Small intestine (tissue), 7 donors: ENCODE data around the gene ADD3. TPM values are rescaled to one million over a fixed set of nuclear protein-coding genes. Genes with fewer than 3 reads are reported as not detected.
A peak's percentile ranks its signal among the peaks of the same experiment; 100 is the strongest.

Experiments used
- DNase-seq, 2 donors: peaks; one replicate each; pipeline versions ENCODE4 v3.0.0 to v3.0.0-alpha.2; 2013
- FAIRE-seq: peaks from 2 replicates; lab custom pipeline; 2012; peaks lifted over from hg19 to GRCh38; lab: Jason Lieb, UNC
- H3K27ac ChIP-seq, 3 donors: one replicate each; pipeline ENCODE4 v1.5.1; 2013; ENCODE audit warnings: low read length in 2 of 3, mild to moderate bottlenecking in 2 of 3, control low read depth in 1 of 3, inconsistent platforms in 1 of 3, low read depth in 1 of 3, moderate library complexity in 1 of 3
- H3K27me3 ChIP-seq, 3 donors: one replicate each; pipeline ENCODE4 v1.6.1; 2013; ENCODE audit warnings: low read length in 3 of 3, inconsistent platforms in 1 of 3; ENCODE audit not compliant: control insufficient read depth in 3 of 3, insufficient read depth in 3 of 3
- H3K36me3 ChIP-seq, 3 donors: one replicate each; pipeline ENCODE4 v1.6.1; 2013; ENCODE audit warnings: low read length in 3 of 3, inconsistent platforms in 1 of 3, low read depth in 1 of 3, mild to moderate bottlenecking in 1 of 3, moderate library complexity in 1 of 3; ENCODE audit not compliant: control insufficient read depth in 3 of 3, insufficient read depth in 2 of 3
- H3K4me1 ChIP-seq, 3 donors: one replicate each; pipeline ENCODE4 v1.6.1; 2013; ENCODE audit warnings: low read length in 2 of 3, inconsistent platforms in 1 of 3, low read depth in 1 of 3, mild to moderate bottlenecking in 1 of 3, moderate library complexity in 1 of 3; ENCODE audit not compliant: control insufficient read depth in 3 of 3, insufficient read depth in 2 of 3
- H3K4me3 ChIP-seq, 3 donors: one replicate each; pipeline ENCODE4 v1.5.1; 2013; ENCODE audit warnings: low read length in 3 of 3, control low read depth in 1 of 3, inconsistent platforms in 1 of 3, low read depth in 1 of 3, mild to moderate bottlenecking in 1 of 3, moderate library complexity in 1 of 3
- H3K9me3 ChIP-seq, 2 donors: one replicate each; pipeline ENCODE4 v1.6.1; 2013; ENCODE audit warnings: low read depth in 1 of 2, low read length in 1 of 2; ENCODE audit not compliant: control insufficient read depth in 2 of 2, insufficient read depth in 1 of 2
- WGBS, 3 donors: extraction: QIAGEN DNeasy Blood & Tissue Kit; methylation state at CpG; one replicate each; pipeline ENCODE4 v1.1.7; 2013; 5-methylcytosine and 5-hydroxymethylcytosine counted together
- polyA plus RNA-seq, 4 donors: library from polyadenylated mRNA; stranded (reverse) in 3 of 4; unstranded in 1 of 4; fragments of 200-250 nt in 3 of 4; fragments of 120-200 nt in 1 of 4; gene quantifications; one replicate each; pipeline versions ENCODE4 v1.2.1 to v1.2.3, GENCODE V29; 2013
- donor health status: healthy with polysubstance abuse.
- donor health status: control.
- donor health status: control.
- donor health status: Bipolar disorder and iron deficiency.
- donor health status: healthy.

ADD3 gene
- polyA plus RNA-seq, 4 donors, result 63.7 to 497 (median 99.1) TPM

DNA sequence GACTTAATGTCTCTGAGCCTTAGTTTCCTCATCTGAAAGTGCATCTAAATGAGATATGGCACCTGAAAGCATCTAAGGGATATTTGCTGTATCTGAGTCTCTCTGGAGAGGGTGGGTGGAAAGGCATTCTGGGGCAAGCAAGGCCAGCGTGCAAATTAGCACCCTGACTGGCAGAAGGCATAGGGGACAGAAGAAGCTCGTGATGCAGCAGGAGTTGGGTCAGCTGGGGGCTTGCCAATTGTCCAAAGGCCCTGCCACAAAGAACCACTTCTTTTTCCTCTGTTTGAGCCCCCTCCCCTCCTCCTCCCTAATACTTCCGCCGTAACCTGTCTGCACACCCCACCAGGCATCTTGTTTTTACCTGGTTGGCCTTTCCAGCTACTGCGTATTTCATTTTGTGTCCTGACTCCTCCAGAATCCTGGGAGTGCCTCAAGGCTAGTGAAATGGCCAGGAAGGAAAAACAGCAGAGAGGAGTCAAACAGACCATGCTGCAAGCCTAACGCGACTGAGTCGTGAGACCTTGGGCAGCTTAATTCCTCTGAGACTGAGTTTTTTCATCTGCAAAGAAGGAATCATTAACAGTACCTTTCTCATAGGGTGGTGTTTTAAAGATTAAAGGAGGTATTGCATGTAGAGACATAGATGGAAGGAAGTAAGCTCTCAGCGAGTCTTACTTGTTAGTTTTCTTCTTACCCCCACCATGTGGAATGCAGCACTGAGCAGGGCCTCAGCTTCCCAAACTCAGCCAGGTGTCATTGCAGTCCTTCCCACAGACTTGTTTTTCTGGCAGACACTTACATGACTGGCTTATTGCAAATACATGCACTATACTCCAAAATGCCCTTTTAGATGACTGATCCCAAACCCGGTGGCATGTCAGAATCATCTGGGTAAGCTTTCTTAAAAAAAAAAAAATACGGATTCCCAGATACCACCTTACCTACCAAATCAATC is 150.5 kb downstream of the ADD3 start:
- peaks cover 0 to 2% (median 2%) of the 10 kb centered on the region in 3 donors for H3K4me1 ChIP-seq
- FAIRE-seq, result no peak
- 89 to 93% (median 91%) methylated on average over 11 of the region's 11 CpGs for WGBS, 3 donors

DNA sequence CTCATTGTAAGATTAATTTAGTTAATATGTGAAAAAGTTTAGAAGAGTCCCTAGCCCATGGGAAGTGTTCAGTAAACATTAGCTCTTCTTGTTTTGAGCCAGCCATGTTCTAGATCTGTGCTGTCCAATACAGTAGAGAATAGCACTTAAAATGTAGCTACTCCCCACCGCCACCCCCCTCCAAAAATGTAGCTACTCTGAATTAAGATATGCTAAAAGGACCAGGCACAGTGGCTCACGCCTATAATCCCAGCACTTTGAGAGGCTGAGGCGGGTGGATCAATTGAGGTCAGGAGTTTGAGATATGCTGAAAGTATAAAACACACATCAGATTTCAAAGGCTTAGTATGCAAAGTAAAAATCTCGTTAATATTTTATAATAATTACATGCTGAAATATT is 152.3 kb downstream of the ADD3 start:
- Histone ChIP-seq H3K27me3 (peaks cover 0 to 14% (median 0%) of the 10 kb centered on the region in 3 donors), H3K27ac (no peak overlapping the region), H3K4me3 (no peak overlapping the region), H3K9me3 (no peaks in the 10 kb centered on the region), H3K36me3 (no peaks in the 10 kb centered on the region), H3K4me1 (peaks cover 0 to 10% (median 2%) of the 10 kb centered on the region in 3 donors)
- DNase-seq (no peak), FAIRE-seq (no peak)
- 80 to 87% (median 86%) methylated on average over 4 of the region's 4 CpGs for WGBS, 3 donors

More for the DNA sequence above, 150.5 kb downstream of the ADD3 start:
- H3K27me3 ChIP-seq, result peaks cover 0 to 14% (median 0%) of the 10 kb centered on the region in 3 donors
- H3K4me3 ChIP-seq, result no peak overlapping the region
- no peaks in the 10 kb centered on the region for H3K9me3 ChIP-seq
- H3K27ac ChIP-seq, result no peak overlapping the region
- no peak for DNase-seq
- H3K36me3 ChIP-seq, result no peaks in the 10 kb centered on the region

DNA sequence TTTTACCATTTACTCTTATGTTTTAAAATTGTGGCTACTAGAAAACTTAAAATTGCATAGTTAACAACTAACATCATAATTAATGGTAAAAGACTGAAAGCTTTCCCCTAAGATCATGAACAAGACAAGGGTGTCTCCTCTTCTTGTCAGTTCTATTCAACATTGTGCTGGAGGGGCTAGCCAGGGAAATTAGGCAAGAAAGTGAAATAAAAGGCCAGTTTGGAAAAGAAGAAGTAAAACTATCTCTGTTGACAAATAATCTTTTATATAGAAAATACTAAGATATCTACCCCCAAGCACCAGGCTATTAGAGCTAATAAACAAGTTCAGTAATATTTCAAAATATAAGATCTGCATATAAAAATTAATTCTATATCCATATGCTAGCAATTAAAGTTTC is 152.7 kb downstream of the ADD3 start:
- Histone ChIP-seq H3K27ac (no peak overlapping the region), H3K4me3 (no peak overlapping the region), H3K27me3 (peaks cover 0 to 14% (median 0%) of the 10 kb centered on the region in 3 donors), H3K9me3 (no peaks in the 10 kb centered on the region), H3K36me3 (no peaks in the 10 kb centered on the region), H3K4me1 (peaks cover 0 to 10% (median 2%) of the 10 kb centered on the region in 3 donors)
- DNase-seq (no peak), FAIRE-seq (no peak)

DNA sequence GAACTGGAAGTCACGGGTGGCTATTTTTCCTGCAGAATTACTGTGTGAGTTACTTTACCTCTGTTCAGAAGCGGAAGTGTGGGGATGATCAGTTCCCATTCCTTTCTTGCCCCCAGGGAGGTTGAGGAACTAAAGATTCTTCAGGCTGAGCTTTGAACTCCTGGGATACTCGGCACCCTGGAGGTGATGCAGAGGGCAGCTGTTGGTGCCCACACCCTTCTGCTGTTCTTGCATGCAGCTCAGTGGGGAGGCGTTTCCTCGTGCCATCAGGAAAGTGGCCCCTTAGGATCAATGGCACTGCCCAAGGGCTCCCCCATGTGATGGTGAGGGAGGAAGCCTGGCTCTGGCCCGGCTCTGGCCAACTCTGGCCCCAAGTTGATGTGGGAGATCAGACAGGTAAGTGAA is 155.0 kb downstream of the ADD3 start:
- peaks cover 0 to 10% (median 0%) of the 10 kb centered on the region in 3 donors for H3K27me3 ChIP-seq
- DNase-seq (peak in 1 of 2 donors; percentile 62), FAIRE-seq (no peak)
- H3K27ac ChIP-seq, result no peak overlapping the region
- H3K4me3 ChIP-seq, result no peak overlapping the region
- no peaks in the 10 kb centered on the region for H3K9me3 ChIP-seq
- peaks cover 2 to 13% (median 5%) of the 10 kb centered on the region in 3 donors for H3K4me1 ChIP-seq
- no peaks in the 10 kb centered on the region for H3K36me3 ChIP-seq
- 30 to 34% (median 30%) methylated on average over 6 of the region's 6 CpGs for WGBS, 3 donors

DNA sequence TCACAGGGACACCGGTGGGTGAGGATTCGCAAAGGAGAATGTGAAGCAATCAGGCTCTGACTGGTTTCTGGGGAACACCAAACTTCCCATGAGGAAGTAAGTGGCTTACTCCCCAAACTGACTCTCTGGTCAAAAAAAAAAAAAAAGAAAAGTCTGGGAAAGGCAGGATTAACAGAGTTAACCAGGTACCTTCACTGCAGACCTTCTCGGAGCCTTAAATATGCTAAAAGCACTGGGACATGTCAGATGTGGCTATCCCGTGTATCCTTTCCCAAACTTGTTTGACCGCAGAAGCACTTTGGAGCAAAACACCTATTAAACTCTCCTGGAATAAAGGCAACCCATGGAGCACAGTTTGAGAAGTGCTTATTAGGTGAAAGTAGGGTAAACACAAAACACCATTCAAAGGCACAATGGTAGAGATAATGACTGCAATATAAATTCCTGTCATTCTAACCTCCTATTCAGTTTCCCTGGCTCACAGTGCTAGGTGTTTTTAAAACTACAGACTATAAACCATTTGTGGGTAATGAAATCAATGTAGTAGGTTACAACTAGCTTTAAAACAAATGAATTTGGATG is 155.5 kb downstream of the ADD3 start:
- H3K27ac ChIP-seq, result no peak overlapping the region

DNA sequence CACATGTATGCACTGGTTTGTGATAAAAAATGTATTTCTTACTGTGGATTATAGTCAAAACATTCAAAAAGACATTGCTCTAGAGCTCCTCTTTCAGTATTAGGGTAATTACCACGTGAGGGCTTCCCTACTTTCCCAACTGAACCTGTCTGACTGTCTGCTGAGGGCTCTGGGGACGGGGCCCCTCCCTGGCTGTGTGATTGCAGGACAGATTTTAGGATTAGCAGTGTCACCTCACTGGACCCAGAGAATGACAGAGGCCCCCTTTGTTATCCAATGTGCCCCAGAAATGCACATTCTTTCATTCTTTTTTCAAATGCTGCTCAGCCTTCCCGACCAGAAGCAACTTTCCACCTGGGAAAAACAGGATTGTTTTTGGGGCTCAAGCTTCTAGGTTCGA is 156.1 kb downstream of the ADD3 start:
- Histone ChIP-seq H3K36me3 (no peaks in the 10 kb centered on the region), H3K4me3 (no peak overlapping the region), H3K27me3 (peaks cover 0 to 13% (median 0%) of the 10 kb centered on the region in 3 donors), H3K4me1 (peaks cover 2 to 23% (median 11%) of the 10 kb centered on the region in 3 donors), H3K9me3 (no peaks in the 10 kb centered on the region), H3K27ac (no peak overlapping the region)
- no peak for FAIRE-seq
- DNase-seq, result no peak
- 37 to 44% (median 40%) methylated on average over 4 of the region's 4 CpGs for WGBS, 3 donors

More for the DNA sequence above, 155.5 kb downstream of the ADD3 start:
- Histone ChIP-seq H3K4me3 (no peak overlapping the region), H3K36me3 (no peaks in the 10 kb centered on the region), H3K27me3 (peaks cover 0 to 13% (median 0%) of the 10 kb centered on the region in 3 donors), H3K9me3 (no peaks in the 10 kb centered on the region), H3K4me1 (peaks cover 2 to 18% (median 7%) of the 10 kb centered on the region in 3 donors)
- FAIRE-seq (no peak), DNase-seq (no peak)
- WGBS, 3 donors, result 45 to 58% (median 56%) methylated on average over 5 of the region's 5 CpGs

DNA sequence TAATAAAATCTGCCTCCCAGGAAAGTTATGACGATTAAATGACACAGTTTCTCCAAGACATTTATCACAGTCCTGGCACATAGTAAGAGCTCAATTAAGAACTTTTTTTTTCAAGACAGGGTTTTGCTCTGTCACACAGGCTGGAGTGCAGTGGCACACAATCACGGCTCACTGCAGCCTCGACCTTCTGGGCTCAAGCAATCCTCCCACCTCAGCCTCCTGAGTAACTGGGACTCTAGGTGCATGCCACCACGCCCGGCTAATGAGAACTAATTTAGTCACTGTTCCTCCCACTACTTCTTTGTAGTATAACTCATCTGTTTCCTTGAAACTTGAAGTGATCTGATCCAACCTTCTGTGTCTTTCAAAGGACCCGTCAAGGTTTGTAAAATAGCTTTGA is 157.5 kb downstream of the ADD3 start:
- Histone ChIP-seq H3K27me3 (peaks cover 0 to 15% (median 0%) of the 10 kb centered on the region in 3 donors), H3K9me3 (no peaks in the 10 kb centered on the region), H3K4me3 (no peak overlapping the region), H3K4me1 (peaks cover 4 to 34% (median 17%) of the 10 kb centered on the region in 3 donors), H3K27ac (no peak overlapping the region), H3K36me3 (no peaks in the 10 kb centered on the region)
- 59 to 65% (median 63%) methylated on average over 6 of the region's 6 CpGs for WGBS, 3 donors
- DNase-seq, result no peak
- no peak for FAIRE-seq

DNA sequence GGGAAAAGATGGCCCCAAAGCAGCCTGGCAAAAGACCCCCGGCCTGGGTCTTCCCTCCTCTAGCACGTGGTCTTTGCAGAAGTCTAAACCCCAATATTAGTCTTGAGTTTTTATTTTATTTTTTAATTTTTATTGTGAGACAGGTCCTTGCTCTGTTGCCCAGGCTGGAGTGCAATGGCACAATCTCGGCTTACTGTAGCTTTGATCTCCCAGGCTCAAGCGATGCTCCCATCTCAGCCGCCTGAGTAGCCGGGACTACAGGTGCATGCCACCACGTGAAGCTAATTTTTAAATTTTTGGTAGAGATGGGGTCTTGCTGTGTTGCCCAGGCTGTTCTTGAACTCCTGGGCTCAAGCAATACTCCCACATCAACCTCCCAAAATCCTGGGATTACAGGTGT is 159.4 kb downstream of the ADD3 start:
- no peaks in the 10 kb centered on the region for H3K36me3 ChIP-seq
- no peak overlapping the region for H3K4me3 ChIP-seq
- no peak overlapping the region for H3K27ac ChIP-seq
- no peak for FAIRE-seq
- peaks cover 0 to 16% (median 0%) of the 10 kb centered on the region in 3 donors for H3K27me3 ChIP-seq
- no peaks in the 10 kb centered on the region for H3K9me3 ChIP-seq
- no peak for DNase-seq
- H3K4me1 ChIP-seq, result peaks cover 7 to 39% (median 17%) of the 10 kb centered on the region in 3 donors
- WGBS, 3 donors, result 88 to 91% (median 89%) methylated on average over 7 of the region's 7 CpGs
